Muscle layer of colon (tissue), 2 donors: ENCODE data around the gene PRR12.

ENCODE experiments used
- H3K27ac ChIP-seq: one replicate; pipeline ENCODE4 v1.7.0; 2013; ENCODE audit warnings: low read depth, mild to moderate bottlenecking, low read length, moderate library complexity
- H3K27me3 ChIP-seq, 2 donors: one replicate each; pipeline ENCODE4 v1.7.0; 2013; ENCODE audit warnings: low read length in 2 of 2, mild to moderate bottlenecking in 2 of 2; ENCODE audit not compliant: insufficient read depth in 2 of 2, control insufficient read depth in 1 of 2
- H3K36me3 ChIP-seq: one replicate; pipeline ENCODE4 v1.7.0; 2013; ENCODE audit warnings: mild to moderate bottlenecking, low read length; ENCODE audit not compliant: insufficient read depth
- H3K4me1 ChIP-seq: one replicate; pipeline ENCODE4 v1.7.0; 2013; ENCODE audit warnings: mild to moderate bottlenecking, low read length; ENCODE audit not compliant: insufficient read depth
- H3K4me3 ChIP-seq, 2 donors: one replicate each; pipeline ENCODE4 v1.7.0; 2013; ENCODE audit warnings: low read length in 2 of 2, low read depth in 1 of 2, mild to moderate bottlenecking in 1 of 2, moderate library complexity in 1 of 2
- H3K9ac ChIP-seq: one replicate; pipeline ENCODE4 v1.7.0; 2013; ENCODE audit warnings: low read length
- H3K9me3 ChIP-seq: one replicate; pipeline ENCODE4 v1.7.0; 2013; ENCODE audit warnings: mild to moderate bottlenecking, low read length
- donor health status: abdominal sarcoma.
- donor health status: Adenocarcinoma of cecum.

PRR12 gene

GRCh38 chr19:49594993-49595818, 4.2 kb downstream of the PRR12 start:
- Histone ChIP-seq H3K4me3 (no peak overlapping the region), H3K27me3 (no peaks in the 10 kb centered on the region), H3K36me3 (peaks cover 30% of the 10 kb centered on the region), H3K9me3 (no peaks in the 10 kb centered on the region), H3K9ac (no peak overlapping the region), H3K27ac (no peak overlapping the region), H3K4me1 (peaks cover 19% of the 10 kb centered on the region)

GRCh38 chr19:49595819-49596404, 4.9 kb downstream of the PRR12 start:
- H3K27me3 ChIP-seq, result no peaks in the 10 kb centered on the region
- no peak overlapping the region for H3K27ac ChIP-seq
- H3K9ac ChIP-seq, result no peak overlapping the region
- no peaks in the 10 kb centered on the region for H3K9me3 ChIP-seq
- no peak overlapping the region for H3K4me3 ChIP-seq
- peaks cover 31% of the 10 kb centered on the region for H3K36me3 ChIP-seq
- H3K4me1 ChIP-seq, result peaks cover 19% of the 10 kb centered on the region

GRCh38 chr19:49596407-49596806, 5.4 kb downstream of the PRR12 start:
- H3K36me3 ChIP-seq, result peaks cover 35% of the 10 kb centered on the region
- peaks cover 19% of the 10 kb centered on the region for H3K4me1 ChIP-seq
- no peak overlapping the region for H3K9ac ChIP-seq
- no peak overlapping the region for H3K27ac ChIP-seq
- no peak overlapping the region for H3K4me3 ChIP-seq
- no peaks in the 10 kb centered on the region for H3K27me3 ChIP-seq
- H3K9me3 ChIP-seq, result no peaks in the 10 kb centered on the region

- Histone ChIP-seq H3K36me3 (peaks cover 39% of the 10 kb centered on the region), H3K4me1 (peaks cover 19% of the 10 kb centered on the region), H3K4me3 (no peak overlapping the region), H3K9ac (no peak overlapping the region), H3K27ac (no peak overlapping the region), H3K27me3 (no peaks in the 10 kb centered on the region), H3K9me3 (no peaks in the 10 kb centered on the region)
These were observed 6.1 kb downstream of the PRR12 start for GRCh38 chr19:49596954-49597702.

- no peak overlapping the region for H3K27ac ChIP-seq
- H3K9ac ChIP-seq, result no peak overlapping the region
- H3K27me3 ChIP-seq, result no peaks in the 10 kb centered on the region
- H3K4me3 ChIP-seq, result no peak overlapping the region
- peaks cover 44% of the 10 kb centered on the region for H3K36me3 ChIP-seq
- peaks cover 14% of the 10 kb centered on the region for H3K4me1 ChIP-seq
- H3K9me3 ChIP-seq, result no peaks in the 10 kb centered on the region
These were observed 6.7 kb downstream of the PRR12 start for GRCh38 chr19:49597703-49597974.

GRCh38 chr19:49599378-49600295, 8.7 kb downstream of the PRR12 start:
- no peaks in the 10 kb centered on the region for H3K4me1 ChIP-seq
- no peaks in the 10 kb centered on the region for H3K27me3 ChIP-seq
- H3K36me3 ChIP-seq, result peaks cover 44% of the 10 kb centered on the region
- H3K9me3 ChIP-seq, result no peaks in the 10 kb centered on the region
- H3K27ac ChIP-seq, result no peak overlapping the region
- no peak overlapping the region for H3K4me3 ChIP-seq
- H3K9ac ChIP-seq, result no peak overlapping the region

- Histone ChIP-seq H3K9ac (no peak overlapping the region), H3K9me3 (no peaks in the 10 kb centered on the region), H3K4me3 (no peak overlapping the region), H3K27ac (no peak overlapping the region), H3K27me3 (no peaks in the 10 kb centered on the region), H3K36me3 (peaks cover 42% of the 10 kb centered on the region), H3K4me1 (no peaks in the 10 kb centered on the region)
These were observed 10.6 kb downstream of the PRR12 start for GRCh38 chr19:49601482-49602038.

GRCh38 chr19:49602806-49603205, 11.8 kb downstream of the PRR12 start:
- no peaks in the 10 kb centered on the region for H3K9me3 ChIP-seq
- no peaks in the 10 kb centered on the region for H3K4me1 ChIP-seq
- H3K27ac ChIP-seq, result no peak overlapping the region
- H3K9ac ChIP-seq, result no peak overlapping the region
- no peak overlapping the region for H3K4me3 ChIP-seq
- H3K36me3 ChIP-seq, result peaks cover 47% of the 10 kb centered on the region
- H3K27me3 ChIP-seq, result no peaks in the 10 kb centered on the region

GRCh38 chr19:49605605-49606004, 14.6 kb downstream of the PRR12 start:
- Histone ChIP-seq H3K9me3 (no peaks in the 10 kb centered on the region), H3K9ac (no peak overlapping the region), H3K27ac (no peak overlapping the region), H3K36me3 (peaks cover 45% of the 10 kb centered on the region), H3K27me3 (no peaks in the 10 kb centered on the region), H3K4me1 (no peaks in the 10 kb centered on the region), H3K4me3 (no peak overlapping the region)

GRCh38 chr19:49609499-49610092, 18.6 kb downstream of the PRR12 start:
- Histone ChIP-seq H3K27ac (no peak overlapping the region), H3K36me3 (peaks cover 35% of the 10 kb centered on the region), H3K4me1 (no peaks in the 10 kb centered on the region), H3K4me3 (no peak overlapping the region), H3K9me3 (no peaks in the 10 kb centered on the region), H3K9ac (no peak overlapping the region), H3K27me3 (no peaks in the 10 kb centered on the region)
